ENCODE results near the gene DNAJB2.

- no peak for TF ChIP-seq CTCF (IDR thresholded peaks at IDR 0.05; ENCODE audit: insufficient read depth, low read length)
- TF ChIP-seq REST (IDR thresholded peaks at IDR 0.05; ENCODE audit: insufficient replicate concordance, low read depth): peak; percentile 30
- TF ChIP-seq POLR2AphosphoS5 (IDR thresholded peaks at IDR 0.05; ENCODE audit: low read depth): peak; percentile 89
- TF ChIP-seq GABPA (IDR thresholded peaks at IDR 0.05; ENCODE audit: low read depth): no peak
These were observed 25.2 kb upstream of the DNAJB2 start, which contains the start of gene TUBA4A for GRCh38 chr2:219253753-219254589.
